H1 (cell line): ENCODE results near the gene LRRC39. TPM values are rescaled to one million over a fixed set of nuclear protein-coding genes. Genes with fewer than 3 reads are reported as not detected.

Experiments
- BCL11A ChIP-seq, 2 experiments: IDR thresholded peaks; one replicate each; pipeline ENCODE4 v1.6.1; 2011; ENCODE audit warnings: low read depth in 2 of 2, low read length in 2 of 2, mild to moderate bottlenecking in 2 of 2
- CREB1 ChIP-seq: IDR thresholded peaks from 2 replicates; pipeline ENCODE4 v1.6.1; 2012; ENCODE audit warnings: inconsistent platforms
- TAF1 ChIP-seq: IDR thresholded peaks from 2 replicates; pipeline ENCODE4 v1.6.1; 2011; ENCODE audit warnings: mild to moderate bottlenecking, low read depth, low read length
- polyA plus RNA-seq, 7 experiments: library from polyadenylated mRNA; depleted of rRNA in 3 of 7; stranded (reverse) in 5 of 7; unstranded in 2 of 7; fragments of >200 nt in 5 of 7; fragments of 200-250 nt in 2 of 7; gene quantifications; 1 replicate in 5 of 7; 2 replicates in 1 of 7; 4 replicates in 1 of 7; pipeline versions ENCODE4 v1.2.1 to v1.2.3, GENCODE V29; 2011 to 2013; ENCODE audit warnings: missing spikeins in 2 of 7, mixed read lengths in 2 of 7
- total RNA-seq: library from RNA; stranded (reverse); fragmentation: NEBNext Ultra II Directional; extraction: Animal tissue kit (Norgen Biotek cat#: 25700); gene quantifications from 2 replicates; pipeline ENCODE4 v1.2.1, GENCODE V29; 2021

Gene LRRC39
- total and polyA plus RNA-seq, 2 of the 8 experiments (the other 6 are each of a cell fraction or from before 2014, with no cell fraction given) = 0.33 to 0.39 TPM

GRCh38 chr1:100183370-100183769, 5.3 kb upstream of the LRRC39 start (continued):
- TF ChIP-seq CREB1 (no peak), BCL11A (IDR thresholded peaks at IDR 0.05; ENCODE audit: low read depth in 2 of 2, low read length in 2 of 2) (no peak), TAF1 (no peak)
